ENCODE results near the gene FYB1. TPM values are rescaled to one million over a fixed set of nuclear protein-coding genes. Genes with fewer than 3 reads are reported as not detected.

The FYB1 gene
- total and polyA plus RNA-seq, 2 of the 8 experiments (the other 6 are each of a cell fraction or from before 2014, with no cell fraction given), result not detected

DNA sequence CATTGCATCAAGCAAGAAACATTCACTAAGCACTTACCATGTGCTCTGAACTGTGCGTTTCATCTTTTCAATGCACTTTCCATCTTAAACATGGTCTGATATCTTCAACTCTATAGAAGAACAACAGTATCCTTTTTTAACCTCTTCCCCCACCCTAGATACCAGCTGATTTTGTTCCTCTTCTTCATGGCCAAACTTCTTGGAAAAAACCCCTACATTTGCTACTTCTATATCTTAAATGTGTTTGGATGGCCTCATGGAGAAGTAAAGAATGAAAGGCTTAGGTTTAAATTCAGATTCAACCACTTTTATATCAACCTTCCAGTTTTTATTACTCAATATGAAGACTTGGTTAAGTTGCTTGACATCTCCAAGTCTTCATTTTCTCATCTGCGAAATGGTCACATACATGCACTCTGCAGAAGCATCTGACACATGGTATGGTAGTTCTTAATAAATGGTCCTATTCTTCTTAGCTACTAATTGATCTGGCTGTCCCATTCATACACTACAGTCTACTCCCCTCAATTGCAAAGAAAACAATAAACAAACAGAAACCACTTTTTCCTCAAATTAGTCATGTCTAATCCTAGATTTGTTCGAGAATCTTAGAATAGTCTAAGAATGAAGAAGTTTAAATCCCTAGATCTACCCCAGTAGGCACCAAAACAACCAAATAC, 59.4 kb downstream of the FYB1 start:
- H3K27me3 ChIP-seq (replicated peaks in 1 of 4; ENCODE audit: control insufficient read depth in 3 of 4, extremely low read depth in 1 of 4, insufficient read depth in 3 of 4, low read length in 3 of 4), result no peaks in the 10 kb centered on the region
- no peak overlapping the region for H3K4me2 ChIP-seq (ENCODE audit: insufficient read depth in 1 of 2, low read depth in 2 of 2, low read length in 2 of 2)
- no peaks in the 10 kb centered on the region for H3K36me3 ChIP-seq (ENCODE audit: control insufficient read depth in 2 of 4, insufficient read depth in 4 of 4, low read length in 3 of 4)
- no peak overlapping the region for H3K23ac ChIP-seq (ENCODE audit: insufficient read length)
- ChIA-PET POLR2A (ENCODE audit: partially characterized antibody) (no interaction called here), CTCF (ENCODE audit: partially characterized antibody) (no interaction called here)
- H4K20me1 ChIP-seq (replicated peaks in 1 of 2; ENCODE audit: control insufficient read depth in 1 of 2, insufficient read depth in 2 of 2, low read length in 2 of 2), result no peaks in the 10 kb centered on the region
- no peak overlapping the region for H2AK5ac ChIP-seq (ENCODE audit: low read depth, low read length)
- H3K79me1 ChIP-seq (ENCODE audit: low read depth, low read length), result no peaks in the 10 kb centered on the region
- no peak for FAIRE-seq
- no peak overlapping the region for H3K56ac ChIP-seq (replicated peaks; ENCODE audit: insufficient read length, low read depth, low read length)
- no peak overlapping the region for H4K8ac ChIP-seq (ENCODE audit: extremely low read depth, insufficient read depth, low read length)
- no peak overlapping the region for H4K5ac ChIP-seq (ENCODE audit: insufficient read length, low read depth, low read length)
- no peak overlapping the region for H2AFZ ChIP-seq (ENCODE audit: low read length)
- H3K4me3 ChIP-seq (ENCODE audit: extremely low read depth in 1 of 4, insufficient read depth in 2 of 4, low read depth in 3 of 4, low read length in 4 of 4), result no peak overlapping the region
- H2BK15ac ChIP-seq (ENCODE audit: low read length), result no peak overlapping the region
- no peaks in the 10 kb centered on the region for H3K9me3 ChIP-seq (ENCODE audit: insufficient read depth in 2 of 2, low read depth in 1 of 2, low read length in 1 of 2)
- no peak for DNase-seq (ENCODE audit: low read depth in 1 of 2, low spot score in 2 of 2)
- H2BK5ac ChIP-seq (ENCODE audit: low read depth, low read length), result no peak overlapping the region
- no peak overlapping the region for H3K14ac ChIP-seq (ENCODE audit: insufficient read length)
- H3K9ac ChIP-seq (replicated peaks in 1 of 4; ENCODE audit: extremely low read depth in 1 of 4, low read depth in 3 of 4, low read length in 3 of 4), result no peak overlapping the region
- no peak overlapping the region for H2BK120ac ChIP-seq (replicated peaks; ENCODE audit: low read depth, low read length)
- H3K4me1 ChIP-seq (replicated peaks in 1 of 4; ENCODE audit: control insufficient read depth in 3 of 4, insufficient read depth in 4 of 4, low read length in 3 of 4), result no peaks in the 10 kb centered on the region
- no peak overlapping the region for H3K18ac ChIP-seq (ENCODE audit: extremely low read depth, low read length)
- no peak overlapping the region for H3K4ac ChIP-seq (replicated peaks; ENCODE audit: insufficient read length, low read depth, low read length)
- no peak overlapping the region for H2BK12ac ChIP-seq (ENCODE audit: low read depth, low read length)
- no peaks in the 10 kb centered on the region for H3K79me2 ChIP-seq (ENCODE audit: control insufficient read depth in 1 of 2, insufficient read depth in 2 of 2, low read length in 2 of 2)
- no peak overlapping the region for H2BK20ac ChIP-seq (ENCODE audit: low read length)
- no peak overlapping the region for H4K91ac ChIP-seq (replicated peaks; ENCODE audit: insufficient read length, low read length)
- no peak overlapping the region for H3K27ac ChIP-seq (ENCODE audit: low read depth, low read length)
- no peaks in the 10 kb centered on the region for H3K23me2 ChIP-seq (ENCODE audit: low read depth, low read length)
- 91% methylated on average over 3 of the region's 3 CpGs; no CpG with 5 or more reads in 1 of the 2 experiments for WGBS, 2 experiments (ENCODE audit: extremely low coverage in 1 of 2, insufficient coverage in 1 of 2, insufficient read length in 1 of 2, insufficient replicate concordance in 2 of 2, low coverage in 1 of 2, low lambda C conversion rate in 2 of 2, missing lambda C conversion rate in 1 of 2)
- TF ChIP-seq KDM4A (IDR thresholded peaks at IDR 0.05; ENCODE audit: low read depth, low read length, severe bottlenecking) (no peak), SP4 (IDR thresholded peaks at IDR 0.05; ENCODE audit: low read length) (no peak), CREB1 (IDR thresholded peaks at IDR 0.05) (no peak), SIX5 (IDR thresholded peaks at IDR 0.05; ENCODE audit: low read depth, low read length) (no peak), TBP (IDR thresholded peaks at IDR 0.05; ENCODE audit: low read depth, low read length) (no peak), GTF2F1 (IDR thresholded peaks at IDR 0.05; ENCODE audit: borderline replicate concordance, low read depth, low read length) (no peak), NANOG (IDR thresholded peaks at IDR 0.05; ENCODE audit: insufficient read depth, low read depth, low read length, poor library complexity, severe bottlenecking) (no peak), CEBPB (IDR thresholded peaks at IDR 0.05; ENCODE audit: low read depth, low read length) (no peak), CTBP2 (IDR thresholded peaks at IDR 0.05; ENCODE audit: borderline replicate concordance, insufficient read depth, insufficient read length, low read length) (no peak), CHD2 (IDR thresholded peaks at IDR 0.05; ENCODE audit: low read length) (no peak), SAP30 (IDR thresholded peaks at IDR 0.05; ENCODE audit: insufficient read depth, insufficient replicate concordance, low read length) (no peak), JUN (IDR thresholded peaks at IDR 0.05; ENCODE audit: low read depth, low read length) (no peak)
- TF ChIP-seq, protein P1, sequence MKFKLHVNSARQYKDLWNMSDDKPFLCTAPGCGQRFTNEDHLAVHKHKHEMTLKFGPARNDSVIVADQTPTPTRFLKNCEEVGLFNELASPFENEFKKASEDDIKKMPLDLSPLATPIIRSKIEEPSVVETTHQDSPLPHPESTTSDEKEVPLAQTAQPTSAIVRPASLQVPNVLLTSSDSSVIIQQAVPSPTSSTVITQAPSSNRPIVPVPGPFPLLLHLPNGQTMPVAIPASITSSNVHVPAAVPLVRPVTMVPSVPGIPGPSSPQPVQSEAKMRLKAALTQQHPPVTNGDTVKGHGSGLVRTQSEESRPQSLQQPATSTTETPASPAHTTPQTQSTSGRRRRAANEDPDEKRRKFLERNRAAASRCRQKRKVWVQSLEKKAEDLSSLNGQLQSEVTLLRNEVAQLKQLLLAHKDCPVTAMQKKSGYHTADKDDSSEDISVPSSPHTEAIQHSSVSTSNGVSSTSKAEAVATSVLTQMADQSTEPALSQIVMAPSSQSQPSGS (IDR thresholded peaks at IDR 0.05; ENCODE audit: low read length), result no peak

Measured in H1 (cell line).